SU-DHL-6 (cell line): Measurements from ENCODE around the gene TTC39C.

Experiments used
- H2AFZ ChIP-seq: fragments of 200-600 bp; sonication (generic); 2 replicates; pipeline ENCODE4 v1.6.1; 2014; ENCODE audit warnings: low read depth, mild to moderate bottlenecking, moderate library complexity, mixed read lengths, antibody characterized with exemption, low read length; ENCODE audit not compliant: severe bottlenecking
- H3F3A ChIP-seq: fragments of 200-600 bp; shearing (Covaris generic); 2 replicates; pipeline ENCODE4 v1.6.0; 2016; ENCODE audit warnings: antibody characterized with exemption, mild to moderate bottlenecking; ENCODE audit not compliant: insufficient read depth
- H3K27ac ChIP-seq: fragments of 200-600 bp; sonication (generic); 2 replicates; pipeline ENCODE4 v1.5.1; 2016; ENCODE audit warnings: low read depth, mild to moderate bottlenecking, low read length, moderate library complexity, mixed read lengths
- H3K27me3 ChIP-seq: fragments of 200-600 bp; sonication (generic), shearing (Covaris generic); 2 replicates; pipeline ENCODE4 v1.6.0; 2014; ENCODE audit warnings: mild to moderate bottlenecking, low read length
- H3K36me3 ChIP-seq: fragments of 200-600 bp; sonication (generic); 2 replicates; pipeline ENCODE4 v1.6.1; 2014; ENCODE audit warnings: mild to moderate bottlenecking, low read length, mixed read lengths
- H3K4me2 ChIP-seq: fragments of 300-600, 200-600 bp; shearing (Covaris generic), sonication (generic); 2 replicates; pipeline ENCODE4 v1.6.0; 2014; ENCODE audit warnings: low read length, low read depth, mild to moderate bottlenecking; ENCODE audit not compliant: poor library complexity, severe bottlenecking
- H3K4me3 ChIP-seq: fragments of 200-600 bp; sonication (generic); 2 replicates; pipeline ENCODE4 v1.5.1; 2014; ENCODE audit warnings: antibody characterized with exemption, low read length, mild to moderate bottlenecking, mixed read lengths; ENCODE audit not compliant: insufficient read depth, poor library complexity, severe bottlenecking
- H3K79me2 ChIP-seq: fragments of 200-600 bp; sonication (generic); 2 replicates; pipeline ENCODE4 v1.6.1; 2014; ENCODE audit warnings: mild to moderate bottlenecking, low read length, moderate library complexity; ENCODE audit not compliant: insufficient read depth
- H3K9ac ChIP-seq: fragments of 200-600 bp; sonication (generic); 2 replicates; pipeline ENCODE4 v1.7.0; 2014; ENCODE audit warnings: mild to moderate bottlenecking, low read length
- H3K9me2 ChIP-seq: fragments of 200-600 bp; sonication (generic); replicated peaks from 2 replicates; pipeline ENCODE4 v1.6.1; 2014; ENCODE audit warnings: low read length; ENCODE audit not compliant: insufficient read depth
- H3K9me3 ChIP-seq: fragments of 200-600 bp; sonication (generic); 2 replicates; pipeline ENCODE4 v1.6.1; 2014; ENCODE audit warnings: low read length, mixed read lengths; ENCODE audit not compliant: insufficient read depth
- H4K20me1 ChIP-seq: fragments of 200-600 bp; sonication (generic); 2 replicates; pipeline ENCODE4 v1.6.1; 2014; ENCODE audit warnings: low read depth, mild to moderate bottlenecking, antibody characterized with exemption, low read length, moderate library complexity, mixed read lengths
- EZH2phosphoT487 ChIP-seq: fragments of 200-600 bp; sonication (generic), shearing (Covaris generic); conservative IDR thresholded peaks from 2 replicates; pipeline ENCODE4 v1.6.1; 2018; ENCODE audit warnings: mild to moderate bottlenecking, antibody characterized with exemption, low read length, moderate library complexity, mixed read lengths
- TF ChIP-seq, protein P1 (sequence below): fragments of 200-600 bp; sonication (generic); IDR thresholded peaks from one replicate; pipeline ENCODE4 v1.5.1; 2017; ENCODE audit warnings: antibody characterized with exemption, mild to moderate bottlenecking, low read length, moderate library complexity; ENCODE audit not compliant: insufficient read depth, poor library complexity, severe bottlenecking

TTC39C gene

GRCh38 chr18:24153397-24153796 lies 138.8 kb downstream of the TTC39C start:
- Histone ChIP-seq H3K27ac (no peak overlapping the region), H3K36me3 (no peaks in the 10 kb centered on the region), H3K9me2 (no peaks in the 10 kb centered on the region), H4K20me1 (no peaks in the 10 kb centered on the region), H2AFZ (no peak overlapping the region), H3K4me3 (no peak overlapping the region), H3K79me2 (no peaks in the 10 kb centered on the region), H3K27me3 (no peaks in the 10 kb centered on the region), H3F3A (no peaks in the 10 kb centered on the region), H3K9ac (no peak overlapping the region), H3K4me2 (no peak overlapping the region), H3K9me3 (no peaks in the 10 kb centered on the region)
- no peak for TF ChIP-seq EZH2phosphoT487
- TF ChIP-seq, protein P1, sequence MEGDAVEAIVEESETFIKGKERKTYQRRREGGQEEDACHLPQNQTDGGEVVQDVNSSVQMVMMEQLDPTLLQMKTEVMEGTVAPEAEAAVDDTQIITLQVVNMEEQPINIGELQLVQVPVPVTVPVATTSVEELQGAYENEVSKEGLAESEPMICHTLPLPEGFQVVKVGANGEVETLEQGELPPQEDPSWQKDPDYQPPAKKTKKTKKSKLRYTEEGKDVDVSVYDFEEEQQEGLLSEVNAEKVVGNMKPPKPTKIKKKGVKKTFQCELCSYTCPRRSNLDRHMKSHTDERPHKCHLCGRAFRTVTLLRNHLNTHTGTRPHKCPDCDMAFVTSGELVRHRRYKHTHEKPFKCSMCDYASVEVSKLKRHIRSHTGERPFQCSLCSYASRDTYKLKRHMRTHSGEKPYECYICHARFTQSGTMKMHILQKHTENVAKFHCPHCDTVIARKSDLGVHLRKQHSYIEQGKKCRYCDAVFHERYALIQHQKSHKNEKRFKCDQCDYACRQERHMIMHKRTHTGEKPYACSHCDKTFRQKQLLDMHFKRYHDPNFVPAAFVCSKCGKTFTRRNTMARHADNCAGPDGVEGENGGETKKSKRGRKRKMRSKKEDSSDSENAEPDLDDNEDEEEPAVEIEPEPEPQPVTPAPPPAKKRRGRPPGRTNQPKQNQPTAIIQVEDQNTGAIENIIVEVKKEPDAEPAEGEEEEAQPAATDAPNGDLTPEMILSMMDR: no peak

DNA sequence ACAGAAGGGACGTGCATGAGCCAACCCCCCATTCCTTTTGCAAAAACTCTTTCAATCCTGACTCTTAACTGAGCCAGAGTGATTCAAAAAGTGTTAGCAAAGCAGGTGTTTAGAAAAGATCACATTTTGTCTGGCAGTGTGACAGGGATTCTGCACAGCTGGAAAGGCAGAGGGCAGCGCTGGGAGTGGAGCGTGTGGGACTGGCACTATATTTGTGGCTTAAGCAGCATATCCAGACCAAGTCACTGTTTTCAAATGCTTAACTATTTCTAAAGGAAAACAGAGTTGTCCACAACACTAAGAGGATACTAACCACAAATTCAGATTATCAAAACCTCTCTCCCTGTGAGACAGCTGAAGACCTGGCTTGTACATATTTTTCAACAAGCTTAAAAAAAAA lies 143.3 kb downstream of the TTC39C start:
- Histone ChIP-seq H3K4me2 (no peak overlapping the region), H3K9me3 (no peaks in the 10 kb centered on the region), H3F3A (no peaks in the 10 kb centered on the region), H2AFZ (no peak overlapping the region), H3K79me2 (no peaks in the 10 kb centered on the region), H3K9ac (no peak overlapping the region), H3K27ac (no peak overlapping the region), H3K4me3 (no peak overlapping the region), H3K9me2 (no peaks in the 10 kb centered on the region), H3K36me3 (no peaks in the 10 kb centered on the region), H4K20me1 (no peaks in the 10 kb centered on the region), H3K27me3 (no peaks in the 10 kb centered on the region)
- TF ChIP-seq, protein P1: no peak
- no peak for TF ChIP-seq EZH2phosphoT487

DNA sequence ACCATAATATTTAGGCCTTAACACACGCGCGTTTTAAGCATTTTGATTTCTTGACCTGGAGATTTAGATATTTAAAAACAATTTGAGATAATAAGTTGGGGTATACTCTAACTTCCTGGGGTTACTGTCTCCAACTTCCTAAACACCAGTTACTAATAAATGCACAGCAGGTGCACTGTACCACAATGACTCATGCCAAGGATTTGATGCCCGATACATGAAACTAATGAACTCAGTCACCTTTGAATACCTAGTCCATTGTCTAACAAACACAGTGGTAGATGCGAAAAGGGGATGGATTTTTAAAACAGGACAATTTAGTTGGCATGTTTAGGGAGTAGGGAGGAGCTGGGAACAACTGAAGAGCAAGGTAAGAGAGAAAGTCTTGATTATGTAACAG lies 145.5 kb downstream of the TTC39C start:
- Histone ChIP-seq H4K20me1 (no peaks in the 10 kb centered on the region), H3K9ac (no peak overlapping the region), H3K79me2 (no peaks in the 10 kb centered on the region), H2AFZ (no peak overlapping the region), H3K9me2 (no peaks in the 10 kb centered on the region), H3K36me3 (no peaks in the 10 kb centered on the region), H3K4me3 (no peak overlapping the region), H3K9me3 (no peaks in the 10 kb centered on the region), H3K4me2 (no peak overlapping the region), H3K27me3 (no peaks in the 10 kb centered on the region), H3K27ac (no peak overlapping the region), H3F3A (no peaks in the 10 kb centered on the region)
- TF ChIP-seq, protein P1: no peak
- TF ChIP-seq EZH2phosphoT487: no peak
